ENCODE results near the gene APBB2. TPM values are rescaled to one million over a fixed set of nuclear protein-coding genes. Genes with fewer than 3 reads are reported as not detected.

The APBB2 gene
- total RNA-seq, 1 donor, result 92.3 TPM

- Histone ChIP-seq H3K27ac (ENCODE audit: low read depth, low read length) (no peak overlapping the region), H4K20me1 (ENCODE audit: insufficient read depth, low read length) (no peaks in the 10 kb centered on the region), H3K4me2 (ENCODE audit: insufficient read depth, low read length) (no peak overlapping the region), H3K9me3 (ENCODE audit: low read depth, low read length) (no peaks in the 10 kb centered on the region), H3K4me1 (ENCODE audit: insufficient read depth, low read length) (no peaks in the 10 kb centered on the region), H3K27me3 (ENCODE audit: insufficient read depth, low read length) (no peaks in the 10 kb centered on the region), H3K36me3 (ENCODE audit: insufficient read depth, low read length) (no peaks in the 10 kb centered on the region), H3K4me3 (ENCODE audit: insufficient read depth, low read length) (no peak overlapping the region), H2AFZ (ENCODE audit: low read length) (no peak overlapping the region), H3K79me2 (ENCODE audit: insufficient read depth, low read length) (no peaks in the 10 kb centered on the region)
- TF ChIP-seq CTCF (IDR thresholded peaks at IDR 0.05; ENCODE audit: extremely low read depth, low read depth, low read length), result no peak
- no peak for DNase-seq (ENCODE audit: insufficient read length, low spot score, missing footprints)
Measured at GRCh38 chr4:40788331-40788730, 426.0 kb downstream of the APBB2 start.

GRCh38 chr4:40785727-40786126 lies 428.6 kb downstream of the APBB2 start:
- Histone ChIP-seq H3K79me2 (ENCODE audit: insufficient read depth, low read length) (no peaks in the 10 kb centered on the region), H3K27me3 (ENCODE audit: insufficient read depth, low read length) (peaks cover 4% of the 10 kb centered on the region), H4K20me1 (ENCODE audit: insufficient read depth, low read length) (no peaks in the 10 kb centered on the region), H3K27ac (ENCODE audit: low read depth, low read length) (no peak overlapping the region), H3K4me3 (ENCODE audit: insufficient read depth, low read length) (no peak overlapping the region), H2AFZ (ENCODE audit: low read length) (no peak overlapping the region), H3K36me3 (ENCODE audit: insufficient read depth, low read length) (no peaks in the 10 kb centered on the region), H3K9me3 (ENCODE audit: low read depth, low read length) (no peaks in the 10 kb centered on the region), H3K4me2 (ENCODE audit: insufficient read depth, low read length) (no peak overlapping the region), H3K4me1 (ENCODE audit: insufficient read depth, low read length) (no peaks in the 10 kb centered on the region)
- TF ChIP-seq CTCF (IDR thresholded peaks at IDR 0.05; ENCODE audit: extremely low read depth, low read depth, low read length), result no peak
- DNase-seq (ENCODE audit: insufficient read length, low spot score, missing footprints), result no peak

GRCh38 chr4:40782876-40783275 lies 431.5 kb downstream of the APBB2 start:
- H3K79me2 ChIP-seq (ENCODE audit: insufficient read depth, low read length), result no peaks in the 10 kb centered on the region
- H3K27ac ChIP-seq (ENCODE audit: low read depth, low read length), result no peak overlapping the region
- H3K9me3 ChIP-seq (ENCODE audit: low read depth, low read length), result no peaks in the 10 kb centered on the region
- no peak overlapping the region for H2AFZ ChIP-seq (ENCODE audit: low read length)
- no peaks in the 10 kb centered on the region for H3K4me1 ChIP-seq (ENCODE audit: insufficient read depth, low read length)
- no peak overlapping the region for H3K4me2 ChIP-seq (ENCODE audit: insufficient read depth, low read length)
- H3K27me3 ChIP-seq (ENCODE audit: insufficient read depth, low read length), result peaks cover 4% of the 10 kb centered on the region
- DNase-seq (ENCODE audit: insufficient read length, low spot score, missing footprints), result no peak
- H3K36me3 ChIP-seq (ENCODE audit: insufficient read depth, low read length), result no peaks in the 10 kb centered on the region
- H3K4me3 ChIP-seq (ENCODE audit: insufficient read depth, low read length), result no peak overlapping the region
- no peaks in the 10 kb centered on the region for H4K20me1 ChIP-seq (ENCODE audit: insufficient read depth, low read length)
- no peak for TF ChIP-seq CTCF (IDR thresholded peaks at IDR 0.05; ENCODE audit: extremely low read depth, low read depth, low read length)

GRCh38 chr4:40778090-40778489 lies 436.3 kb downstream of the APBB2 start:
- Histone ChIP-seq H3K79me2 (ENCODE audit: insufficient read depth, low read length) (no peaks in the 10 kb centered on the region), H3K4me1 (ENCODE audit: insufficient read depth, low read length) (no peaks in the 10 kb centered on the region), H3K27me3 (ENCODE audit: insufficient read depth, low read length) (peaks cover 4% of the 10 kb centered on the region), H3K9me3 (ENCODE audit: low read depth, low read length) (no peaks in the 10 kb centered on the region), H3K4me3 (ENCODE audit: insufficient read depth, low read length) (no peak overlapping the region), H4K20me1 (ENCODE audit: insufficient read depth, low read length) (no peaks in the 10 kb centered on the region), H3K27ac (ENCODE audit: low read depth, low read length) (no peak overlapping the region), H3K36me3 (ENCODE audit: insufficient read depth, low read length) (no peaks in the 10 kb centered on the region), H2AFZ (ENCODE audit: low read length) (no peak overlapping the region), H3K4me2 (ENCODE audit: insufficient read depth, low read length) (no peak overlapping the region)
- no peak for TF ChIP-seq CTCF (IDR thresholded peaks at IDR 0.05; ENCODE audit: extremely low read depth, low read depth, low read length)
- DNase-seq (ENCODE audit: insufficient read length, low spot score, missing footprints), result no peak

Measured in osteoblast (primary cell).